K562 (cell line): Measurements from ENCODE around the gene HMGA1. TPM values are rescaled to one million over a fixed set of nuclear protein-coding genes. Genes with fewer than 3 reads are reported as not detected.
A peak's percentile ranks its signal among the peaks of the same experiment; 100 is the strongest.

Experiments
- E2F6 ChIP-seq, 2 experiments: IDR thresholded peaks; 2 replicates each; pipeline ENCODE4 v1.6.1; 2011; ENCODE audit warnings: borderline replicate concordance in 1 of 2, control low read depth in 1 of 2, low read depth in 1 of 2, low read length in 1 of 2, mild to moderate bottlenecking in 1 of 2, mixed read lengths in 1 of 2, moderate library complexity in 1 of 2; ENCODE audit not compliant: insufficient read depth in 1 of 2, insufficient read length in 1 of 2, poor library complexity in 1 of 2, severe bottlenecking in 1 of 2; ENCODE audit errors: extremely low read depth in 1 of 2
- E4F1 ChIP-seq: fragments of 250-450 bp; sonication (Bioruptor Pico); IDR thresholded peaks from 2 replicates; pipeline ENCODE4 v1.5.0; 2021; ENCODE audit warnings: mild to moderate bottlenecking, borderline replicate concordance
- ETV1 ChIP-seq: fragments of 450-650 bp; conservative IDR thresholded peaks from 2 replicates; pipeline ENCODE4 v1.6.1; 2016; ENCODE audit warnings: missing genetic modification characterization, control low read depth, low read depth, missing compliant biosample characterization
- KDM5B ChIP-seq: fragments of 200-600 bp; sonication (generic); IDR thresholded peaks from 2 replicates; pipeline ENCODE4 v1.6.1; 2012; ENCODE audit warnings: low read depth, mild to moderate bottlenecking, moderate library complexity, low read length, control low read depth, inconsistent platforms; ENCODE audit not compliant: insufficient replicate concordance
- PRPF4 ChIP-seq: fragments of 200-400 bp; formaldehyde crosslinking; IDR thresholded peaks from one replicate; pipeline ENCODE4 v1.6.1; 2017; ENCODE audit warnings: low read length, low read depth, mild to moderate bottlenecking; ENCODE audit not compliant: insufficient read depth, poor library complexity, severe bottlenecking
- PURB ChIP-seq: sonication (generic); formaldehyde crosslinking; IDR thresholded peaks from 2 replicates; pipeline ENCODE4 v1.9.0; 2021; ENCODE audit warnings: low read depth, mild to moderate bottlenecking, missing genetic modification reagents
- SRSF7 ChIP-seq: fragments of 200-400 bp; formaldehyde crosslinking; optimal IDR thresholded peaks from 2 replicates; pipeline ENCODE3; 2017; ENCODE audit warnings: mild to moderate bottlenecking, low read depth, low read length
- TAL1 ChIP-seq: fragments of 450-650 bp; IDR thresholded peaks from 2 replicates; pipeline ENCODE4 v1.6.1; 2016; ENCODE audit warnings: mild to moderate bottlenecking
- TCFL5 ChIP-seq: fragments of 250-450 bp; sonication (Bioruptor Pico); conservative IDR thresholded peaks from 2 replicates; pipeline ENCODE4 v1.6.1; 2021; ENCODE audit warnings: mild to moderate bottlenecking, moderate library complexity, matching md5 sums
- ZFP91 ChIP-seq: sonication (generic); formaldehyde crosslinking; IDR thresholded peaks from 2 replicates; pipeline ENCODE4 v1.8.0; 2022; ENCODE audit warnings: mild to moderate bottlenecking, missing genetic modification reagents
- ZNF124 ChIP-seq: sonication (generic); formaldehyde crosslinking; IDR thresholded peaks from 2 replicates; pipeline ENCODE4 v1.8.1; 2022; ENCODE audit warnings: missing genetic modification reagents
- ZNF280A ChIP-seq: fragments of 450-650 bp; IDR thresholded peaks from 2 replicates; pipeline ENCODE4 v1.6.1; 2018; ENCODE audit warnings: mild to moderate bottlenecking, low read depth; ENCODE audit not compliant: partially characterized antibody
- ZNF41 ChIP-seq: fragments of 250-450 bp; sonication (Bioruptor Pico); conservative IDR thresholded peaks from 2 replicates; pipeline ENCODE4 v1.4.0; 2020; ENCODE audit warnings: mild to moderate bottlenecking
- ZNF511 ChIP-seq: sonication (generic); formaldehyde crosslinking; IDR thresholded peaks from 2 replicates; pipeline ENCODE4 v1.8.0; 2022; ENCODE audit warnings: mild to moderate bottlenecking, missing genetic modification reagents
- polyA plus RNA-seq, 8 experiments: library from polyadenylated mRNA; depleted of rRNA in 4 of 8; stranded (reverse) in 5 of 8; unstranded in 3 of 8; fragments of >200 nt; fragmentation: Nextera tagmentation in 2 of 8; fragmentation: Illumina TruSeq in 1 of 8; extraction: Ambion mirVana in 2 of 8; extraction: Trizol in 1 of 8; gene quantifications; 2 replicates each; pipeline versions ENCODE4 v1.2.1 to v1.2.3, GENCODE V29; 2011 to 2014; ENCODE audit warnings: inconsistent platforms in 1 of 8, missing spikeins in 1 of 8
- total RNA-seq, 7 experiments: library from RNA; depleted of rRNA in 6 of 7; stranded (reverse); fragments of >200 nt in 6 of 7; fragmentation: Illumina TruSeq in 2 of 7; extraction: Trizol in 2 of 7; gene quantifications; 2 replicates each; pipeline versions ENCODE4 v1.2.1 to v1.2.3, GENCODE V29; 2011 to 2021; ENCODE audit warnings: low replicate concordance in 1 of 7

The HMGA1 gene
- total and polyA plus RNA-seq, 9 of the 15 experiments (the other 6 are each of a cell fraction or from before 2014, with no cell fraction given) = 27.8 to 1,947 (median 594) TPM

GRCh38 chr6:34237722-34238584 lies 1.3 kb downstream of the HMGA1 start (continued):
- TF ChIP-seq ZNF41 (CRISPR knock-in tag) (no peak), PURB (no peak), KDM5B (peak; percentile 75), ZFP91 (CRISPR knock-in tag) (0 out of 2 replicates have a peak, but pooled peaks have one; percentile 72), SRSF7 (no peak), E4F1 (CRISPR knock-in tag) (no peak), ETV1 (tag) (peak; percentile 88), TCFL5 (CRISPR knock-in tag) (no peak), TAL1 (no peak), E2F6 (IDR thresholded peaks at IDR 0.05; ENCODE audit: borderline replicate concordance in 1 of 2, extremely low read depth in 1 of 2, insufficient read depth in 1 of 2, insufficient read length in 1 of 2, low read depth in 1 of 2, low read length in 1 of 2, poor library complexity in 1 of 2, severe bottlenecking in 1 of 2) (peak; percentile 99 to 100), ZNF511 (CRISPR knock-in tag) (peak; percentile 99), ZNF124 (CRISPR knock-in tag) (peak; percentile 93), PRPF4 (peak; percentile 93), ZNF280A (no peak)
